SKM-1 (cell line): Measurements from ENCODE around the gene SNX25.
"Not testable (repeated sequence)": the region's sequence is repeated elsewhere in the genome, so short reads cannot be mapped to it uniquely, and the experiment has no call there.

ENCODE experiments used
- DNase-seq: peaks from one replicate; lab custom pipeline; 2025; ENCODE audit not compliant: unreplicated experiment; lab: John Stamatoyannopoulos, UW

SNX25 gene

GRCh38 chr4:185335579-185335978 lies 126.2 kb downstream of the SNX25 start:
- DNase-seq, result no peak

DNA sequence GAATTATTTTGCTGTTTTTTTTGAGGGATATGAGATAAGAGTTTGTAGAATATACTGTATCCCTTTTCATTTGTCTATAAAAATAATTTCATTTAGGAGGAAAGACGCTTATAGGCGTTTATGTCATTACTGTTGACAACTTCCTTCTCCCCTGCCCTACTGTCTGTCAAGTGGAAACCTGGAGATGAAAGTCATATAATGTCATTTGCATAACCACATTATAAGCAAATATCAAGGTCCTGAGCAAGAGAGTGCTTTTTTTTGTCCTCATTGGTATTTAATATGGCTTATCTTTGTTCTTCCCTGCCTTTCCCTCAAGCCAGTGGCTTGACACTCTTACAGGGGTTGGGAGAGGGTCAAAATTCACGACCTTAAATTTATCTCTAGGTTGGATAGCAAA lies 130.5 kb downstream of the SNX25 start:
- DNase-seq, result no peak

GRCh38 chr4:185341377-185341776 lies 132.0 kb downstream of the SNX25 start:
- DNase-seq, result no peak

DNA sequence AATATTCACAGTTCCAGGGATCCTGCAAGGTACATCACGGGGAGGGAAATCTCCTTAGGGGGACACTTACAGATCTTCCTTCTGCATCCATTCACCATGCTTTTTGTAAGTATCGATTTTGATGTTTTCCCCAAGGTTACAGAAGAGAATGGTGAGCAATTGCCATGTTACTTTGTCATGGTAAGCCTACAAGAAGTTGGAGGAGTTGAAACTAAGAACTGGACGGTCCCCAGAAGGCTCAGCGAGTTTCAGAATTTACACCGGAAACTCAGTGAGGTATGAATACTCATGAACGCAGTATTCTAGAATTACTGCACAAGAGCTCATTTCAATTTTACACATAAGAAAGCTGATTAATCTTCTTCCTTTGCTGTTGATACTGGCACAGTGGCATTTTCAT lies 132.4 kb downstream of the SNX25 start:
- no peak for DNase-seq

- DNase-seq, result no peak
Observed at GRCh38 chr4:185343726-185344581, 134.6 kb downstream of the SNX25 start.

DNA sequence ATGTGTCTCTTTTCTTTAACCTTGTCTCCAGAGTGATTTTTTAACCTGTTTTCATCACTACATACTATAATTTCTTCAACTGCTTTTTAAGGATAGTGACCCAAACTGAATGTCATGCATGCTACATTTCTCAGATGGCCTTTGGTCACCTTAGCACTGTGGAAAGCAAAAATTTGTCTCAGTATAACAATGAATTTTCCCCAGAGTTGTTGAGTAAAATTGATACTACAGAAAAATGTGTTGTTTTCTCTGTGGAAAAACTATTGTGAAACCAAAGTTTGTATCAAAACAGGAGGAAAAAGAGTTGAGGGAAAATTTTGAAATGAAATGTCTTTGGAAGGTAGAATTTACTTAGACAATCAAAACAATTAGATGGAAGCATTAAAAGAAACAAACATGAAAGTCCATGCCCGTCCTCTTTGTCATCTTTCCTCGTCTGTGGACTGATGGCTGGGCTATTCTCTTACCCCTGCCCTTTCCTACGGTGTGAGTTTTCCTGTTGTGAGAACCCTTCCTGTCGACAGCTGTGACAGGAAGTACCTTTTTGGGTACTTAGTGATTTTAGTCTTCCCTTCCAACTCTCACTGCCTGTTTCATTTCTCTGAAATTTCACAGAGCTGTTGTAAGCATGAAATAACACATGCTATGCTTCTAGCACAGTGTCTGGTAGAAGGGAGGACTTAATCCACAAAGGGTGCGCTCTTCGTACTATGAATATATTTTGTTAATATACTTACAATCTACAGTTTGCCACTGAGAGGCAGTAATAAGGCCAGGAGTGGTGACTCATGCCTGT lies 135.5 kb downstream of the SNX25 start:
- DNase-seq, result no peak

DNA sequence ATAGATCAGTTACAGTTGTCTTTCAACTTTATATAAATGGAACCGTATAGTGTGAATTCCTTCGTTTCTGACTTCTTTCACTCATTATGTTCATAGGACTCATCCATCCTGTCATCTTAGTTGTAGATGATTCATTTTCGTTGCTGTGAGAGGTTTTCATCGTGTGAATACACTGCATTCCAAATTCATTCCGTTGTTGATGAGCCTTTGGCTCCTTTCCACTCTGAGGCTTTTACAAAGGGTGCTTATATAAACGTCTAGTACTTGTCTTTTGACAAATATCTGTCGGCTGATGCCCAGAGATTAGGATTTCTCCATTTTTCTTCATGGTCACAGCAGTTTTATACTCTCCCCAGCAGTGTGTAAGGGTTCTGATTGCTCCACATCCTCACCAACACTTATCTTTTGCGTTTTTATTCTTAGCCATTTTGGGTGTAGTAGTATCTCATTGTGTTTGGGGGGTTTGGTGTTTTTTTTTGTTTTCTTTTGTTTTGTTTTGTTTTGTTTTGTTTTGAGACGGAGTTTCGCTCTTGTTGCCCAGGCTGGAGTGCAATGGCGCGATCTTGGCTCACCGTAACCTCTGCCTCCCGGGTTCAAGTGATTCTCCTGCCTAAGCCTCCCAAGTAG lies 137.7 kb downstream of the SNX25 start:
- DNase-seq, result no peak

- no peak for DNase-seq
Observed at GRCh38 chr4:185351691-185352090, 142.3 kb downstream of the SNX25 start.

GRCh38 chr4:185352202-185352601 lies 142.8 kb downstream of the SNX25 start:
- DNase-seq, result no peak

DNA sequence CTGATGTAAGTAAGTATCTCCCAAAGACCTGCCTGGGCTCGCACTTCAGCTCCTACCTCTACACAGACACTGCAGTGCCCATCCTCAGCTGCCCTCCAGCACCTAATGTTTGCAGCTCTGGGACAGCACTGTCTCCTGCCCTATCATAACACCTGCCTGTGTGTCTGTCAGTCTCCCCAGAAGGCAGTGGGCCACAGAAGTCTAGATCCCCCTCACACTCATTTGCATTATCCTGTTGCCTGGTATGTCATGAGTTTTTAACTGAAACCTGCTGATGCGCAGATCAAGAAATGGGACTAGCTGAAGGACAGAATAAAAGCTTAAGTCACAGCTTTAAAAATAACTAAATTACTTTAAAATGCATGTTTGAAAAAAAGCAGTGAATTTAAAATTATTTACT lies 143.3 kb downstream of the SNX25 start:
- DNase-seq, result no peak

GRCh38 chr4:185357211-185357610 lies 147.8 kb downstream of the SNX25 start:
- no peak for DNase-seq

- DNase-seq, result no peak
Observed at GRCh38 chr4:185357733-185358440, 148.5 kb downstream of the SNX25 start.

DNA sequence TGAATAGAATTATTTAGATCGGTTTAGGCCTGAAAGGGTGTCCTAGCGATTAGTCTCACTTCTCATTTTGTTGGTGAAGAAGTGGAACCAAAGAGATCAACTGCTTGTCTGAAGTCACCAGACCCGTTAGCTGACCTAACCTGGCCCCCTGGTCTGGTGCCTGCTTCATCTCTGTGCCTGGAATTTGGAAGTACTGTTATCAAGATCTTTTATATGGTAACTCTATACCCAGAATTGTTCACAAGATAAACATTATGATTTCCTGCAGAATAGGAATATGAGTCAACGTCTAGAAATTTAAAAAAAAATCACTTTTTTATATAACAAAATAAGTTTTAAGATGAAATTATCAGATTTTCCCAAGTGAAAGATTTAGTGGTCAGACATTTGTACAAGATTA lies 149.1 kb downstream of the SNX25 start:
- DNase-seq, result no peak

- no peak for DNase-seq
Observed at GRCh38 chr4:185358959-185359358, 149.6 kb downstream of the SNX25 start.

- DNase-seq, result no peak
Observed at GRCh38 chr4:185359767-185360446, 150.5 kb downstream of the SNX25 start.

DNA sequence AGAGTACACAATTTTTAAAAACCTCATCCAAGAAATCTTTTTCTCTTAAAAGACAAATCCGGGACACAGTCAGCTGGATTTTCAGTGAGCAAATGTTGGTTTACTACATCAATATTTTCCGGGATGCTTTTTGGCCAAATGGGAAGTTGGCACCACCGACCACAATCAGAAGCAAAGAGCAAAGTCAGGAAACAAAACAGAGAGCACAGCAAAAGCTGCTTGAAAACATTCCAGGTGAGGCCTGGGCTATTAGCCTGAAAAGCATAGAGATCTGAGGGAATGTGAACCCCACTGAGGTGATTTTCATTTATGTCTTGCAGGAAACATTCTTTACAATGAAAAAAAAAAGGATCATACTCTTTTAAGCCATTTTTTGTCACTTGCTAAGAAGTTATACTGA lies 152.5 kb downstream of the SNX25 start:
- no peak for DNase-seq

DNA sequence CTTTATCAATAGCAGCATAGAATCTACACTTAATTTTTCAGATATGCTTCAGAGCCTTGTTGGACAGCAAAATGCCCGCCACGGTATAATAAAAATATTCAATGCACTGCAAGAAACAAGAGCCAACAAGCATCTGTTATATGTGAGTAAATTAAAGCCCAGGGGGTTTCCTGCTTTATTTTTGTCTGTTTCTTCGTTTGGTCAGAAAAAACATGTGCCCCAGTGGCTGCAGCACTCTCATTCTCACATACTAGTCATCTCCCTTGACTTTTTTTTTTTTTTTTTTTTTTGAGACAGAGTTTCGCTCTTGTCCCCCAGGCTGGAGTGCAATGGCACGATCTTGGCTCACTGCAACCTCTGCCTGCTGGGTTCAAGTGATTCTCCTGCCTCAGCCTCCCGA lies 153.2 kb downstream of the SNX25 start:
- not testable (repeated sequence) for DNase-seq

DNA sequence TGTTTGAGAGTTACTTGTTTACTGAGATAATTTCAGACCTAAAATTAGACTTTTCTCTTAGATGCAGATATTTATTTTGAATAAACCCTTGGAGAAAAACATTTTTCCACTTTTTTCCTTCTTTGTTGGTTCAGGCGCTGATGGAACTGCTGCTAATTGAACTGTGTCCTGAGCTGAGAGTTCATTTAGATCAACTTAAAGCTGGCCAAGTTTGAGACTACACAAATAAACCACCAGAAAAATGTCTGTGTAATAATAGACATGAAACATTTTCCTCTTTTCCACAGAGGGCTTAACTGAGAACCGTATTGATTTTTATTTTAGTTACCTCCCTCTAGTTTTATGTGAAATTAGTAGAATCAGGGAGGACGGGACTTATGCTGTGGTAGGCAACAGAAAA lies 153.9 kb downstream of the SNX25 start:
- DNase-seq, result no peak

DNA sequence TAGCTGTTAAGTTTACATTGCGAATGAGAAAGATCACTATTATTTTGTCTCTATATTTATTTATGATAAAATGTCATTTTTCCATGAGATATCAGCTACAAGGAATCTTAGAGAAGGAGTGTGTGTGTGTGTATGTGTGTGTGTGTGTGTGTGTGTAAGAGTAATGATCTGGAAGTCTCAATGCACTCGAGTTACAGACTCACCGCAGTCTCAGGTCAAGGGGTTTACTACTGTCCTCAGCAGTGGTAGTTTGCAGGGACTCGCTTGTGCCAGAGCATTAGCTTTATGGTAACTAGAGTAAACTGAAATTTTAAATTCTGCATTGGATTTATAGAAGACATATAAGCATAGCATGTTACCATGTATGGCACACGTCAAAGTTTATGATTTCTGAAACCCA lies 155.5 kb downstream of the SNX25 start:
- DNase-seq, result no peak

DNA sequence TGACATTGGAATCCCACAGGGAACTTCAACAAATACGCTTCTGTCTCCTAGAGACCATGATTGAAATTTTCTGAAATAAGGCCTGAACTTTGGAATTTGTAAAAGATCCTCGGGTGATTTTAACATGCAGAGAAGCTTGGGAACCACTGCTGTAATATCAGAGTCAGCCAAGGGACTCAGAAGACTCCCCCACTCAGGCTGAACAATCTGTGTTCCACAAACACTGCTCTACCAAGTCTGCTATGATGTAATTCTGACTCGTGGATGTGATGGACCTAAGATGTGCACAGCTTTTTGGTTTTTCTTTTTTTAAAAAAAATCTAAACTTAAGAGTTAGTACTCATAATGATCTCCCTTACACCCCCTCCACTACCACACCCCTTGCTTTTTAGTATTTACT lies 160.3 kb downstream of the SNX25 start:
- no peak for DNase-seq
